ENCODE data around the gene TMEM50A.
"Not testable (repeated sequence)": the region's sequence is repeated elsewhere in the genome, so short reads cannot be mapped to it uniquely, and the experiment has no call there.

TMEM50A gene

GRCh38 chr1:25336922-25337354, 1.2 kb upstream of the TMEM50A start:
- DNase-seq (ENCODE audit: low read depth): peak; percentile 16

- peak; percentile 19 for DNase-seq (ENCODE audit: low read depth)
Observed at GRCh38 chr1:25337483-25338187, 499 bp upstream of the TMEM50A start.

GRCh38 chr1:25338986-25339385, 852 bp downstream of the TMEM50A start:
- DNase-seq (ENCODE audit: low read depth): no peak

GRCh38 chr1:25341746-25342145, 3.6 kb downstream of the TMEM50A start:
- no peak for DNase-seq (ENCODE audit: low read depth)

- no peak for DNase-seq (ENCODE audit: low read depth)
Observed at GRCh38 chr1:25342846-25343245, 4.7 kb downstream of the TMEM50A start.

- DNase-seq (ENCODE audit: low read depth): no peak
Observed at GRCh38 chr1:25343872-25344271, 5.7 kb downstream of the TMEM50A start.

GRCh38 chr1:25347556-25347955, 9.4 kb downstream of the TMEM50A start:
- DNase-seq (ENCODE audit: low read depth): no peak

- DNase-seq (ENCODE audit: low read depth): no peak
Observed at GRCh38 chr1:25349606-25350005, 11.5 kb downstream of the TMEM50A start.

- DNase-seq (ENCODE audit: low read depth): no peak
Observed at GRCh38 chr1:25355841-25356395, 17.8 kb downstream of the TMEM50A start.

- DNase-seq (ENCODE audit: low read depth): no peak
Observed at GRCh38 chr1:25356441-25356840, 18.3 kb downstream of the TMEM50A start.

- no peak for DNase-seq (ENCODE audit: low read depth)
Observed at GRCh38 chr1:25356848-25357247, 18.7 kb downstream of the TMEM50A start.

- no peak for DNase-seq (ENCODE audit: low read depth)
Observed at GRCh38 chr1:25360596-25361581, 22.8 kb downstream of the TMEM50A start.

GRCh38 chr1:25361901-25362300, 23.8 kb downstream of the TMEM50A start:
- no peak for DNase-seq (ENCODE audit: low read depth)

- not testable (repeated sequence) for DNase-seq (ENCODE audit: low read depth)
Observed at GRCh38 chr1:25362634-25363559, 24.8 kb downstream of the TMEM50A start.

- DNase-seq (ENCODE audit: low read depth): no peak
Observed at GRCh38 chr1:25369241-25369640, 31.1 kb downstream of the TMEM50A start.

- not testable (repeated sequence) for DNase-seq (ENCODE audit: low read depth)
Observed at GRCh38 chr1:25369691-25370271, 31.6 kb downstream of the TMEM50A start.

- not testable (repeated sequence) for DNase-seq (ENCODE audit: low read depth)
Observed at GRCh38 chr1:25371757-25372156, 33.6 kb downstream of the TMEM50A start.

- DNase-seq (ENCODE audit: low read depth): not testable (repeated sequence)
Observed at GRCh38 chr1:25378367-25378766, 40.2 kb downstream of the TMEM50A start.

- not testable (repeated sequence) for DNase-seq (ENCODE audit: low read depth)
Observed at GRCh38 chr1:25382543-25382942, 44.4 kb downstream of the TMEM50A start.

- DNase-seq (ENCODE audit: low read depth): not testable (repeated sequence)
Observed at GRCh38 chr1:25383090-25383489, 45.0 kb downstream of the TMEM50A start.

- DNase-seq (ENCODE audit: low read depth): not testable (repeated sequence)
Observed at GRCh38 chr1:25383875-25384274, 45.7 kb downstream of the TMEM50A start.

All from activated gamma-delta T cell treated with anti-CD3 and anti-CD28 coated beads, Interleukin-2, amount 50 U/mL, for 16 hours (primary cell).